Sigmoid colon (tissue), 4 donors: ENCODE measurements around the gene BCL3.

ENCODE experiments used
- POLR2A ChIP-seq, 2 donors: fragments of 450-650 bp; IDR thresholded peaks; one replicate each; pipeline ENCODE4 v1.6.1; 2016; ENCODE audit warnings: antibody characterized with exemption in 2 of 2, mild to moderate bottlenecking in 2 of 2, moderate library complexity in 2 of 2
- POLR2AphosphoS5 ChIP-seq, 4 donors: sonication (generic); formaldehyde crosslinking; IDR thresholded peaks; one replicate each; pipeline ENCODE4 v1.6.1; 2017; ENCODE audit warnings: antibody characterized with exemption in 4 of 4
- TF ChIP-seq, protein P1 (sequence below), 4 experiments: fragments of 450-650 bp in 3 of 4; fragments of 200-600 bp in 1 of 4; IDR thresholded peaks; one replicate each; pipeline ENCODE4 v1.5.1; 2016 to 2019; ENCODE audit warnings: antibody characterized with exemption in 4 of 4, mild to moderate bottlenecking in 3 of 4, moderate library complexity in 2 of 4

- TF ChIP-seq, protein P1, sequence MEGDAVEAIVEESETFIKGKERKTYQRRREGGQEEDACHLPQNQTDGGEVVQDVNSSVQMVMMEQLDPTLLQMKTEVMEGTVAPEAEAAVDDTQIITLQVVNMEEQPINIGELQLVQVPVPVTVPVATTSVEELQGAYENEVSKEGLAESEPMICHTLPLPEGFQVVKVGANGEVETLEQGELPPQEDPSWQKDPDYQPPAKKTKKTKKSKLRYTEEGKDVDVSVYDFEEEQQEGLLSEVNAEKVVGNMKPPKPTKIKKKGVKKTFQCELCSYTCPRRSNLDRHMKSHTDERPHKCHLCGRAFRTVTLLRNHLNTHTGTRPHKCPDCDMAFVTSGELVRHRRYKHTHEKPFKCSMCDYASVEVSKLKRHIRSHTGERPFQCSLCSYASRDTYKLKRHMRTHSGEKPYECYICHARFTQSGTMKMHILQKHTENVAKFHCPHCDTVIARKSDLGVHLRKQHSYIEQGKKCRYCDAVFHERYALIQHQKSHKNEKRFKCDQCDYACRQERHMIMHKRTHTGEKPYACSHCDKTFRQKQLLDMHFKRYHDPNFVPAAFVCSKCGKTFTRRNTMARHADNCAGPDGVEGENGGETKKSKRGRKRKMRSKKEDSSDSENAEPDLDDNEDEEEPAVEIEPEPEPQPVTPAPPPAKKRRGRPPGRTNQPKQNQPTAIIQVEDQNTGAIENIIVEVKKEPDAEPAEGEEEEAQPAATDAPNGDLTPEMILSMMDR (IDR thresholded peaks at IDR 0.05): no peak
- TF ChIP-seq POLR2AphosphoS5 (IDR thresholded peaks at IDR 0.05): no peak
- no peak for TF ChIP-seq POLR2A (IDR thresholded peaks at IDR 0.05)
Observed at GRCh38 chr19:44741258-44741731, 7.2 kb upstream of the BCL3 start.
